LNCAP (cell line): ENCODE data around the gene ARHGEF16.

ENCODE experiments used
- TF ChIP-seq, protein P1 (sequence below): fragments of 450-650 bp; IDR thresholded peaks from 2 replicates; pipeline ENCODE4 v1.5.1; 2017; ENCODE audit warnings: mild to moderate bottlenecking

Gene ARHGEF16

GRCh38 chr1:3465935-3466321 is 11.5 kb downstream of the ARHGEF16 start:
- TF ChIP-seq, protein P1, sequence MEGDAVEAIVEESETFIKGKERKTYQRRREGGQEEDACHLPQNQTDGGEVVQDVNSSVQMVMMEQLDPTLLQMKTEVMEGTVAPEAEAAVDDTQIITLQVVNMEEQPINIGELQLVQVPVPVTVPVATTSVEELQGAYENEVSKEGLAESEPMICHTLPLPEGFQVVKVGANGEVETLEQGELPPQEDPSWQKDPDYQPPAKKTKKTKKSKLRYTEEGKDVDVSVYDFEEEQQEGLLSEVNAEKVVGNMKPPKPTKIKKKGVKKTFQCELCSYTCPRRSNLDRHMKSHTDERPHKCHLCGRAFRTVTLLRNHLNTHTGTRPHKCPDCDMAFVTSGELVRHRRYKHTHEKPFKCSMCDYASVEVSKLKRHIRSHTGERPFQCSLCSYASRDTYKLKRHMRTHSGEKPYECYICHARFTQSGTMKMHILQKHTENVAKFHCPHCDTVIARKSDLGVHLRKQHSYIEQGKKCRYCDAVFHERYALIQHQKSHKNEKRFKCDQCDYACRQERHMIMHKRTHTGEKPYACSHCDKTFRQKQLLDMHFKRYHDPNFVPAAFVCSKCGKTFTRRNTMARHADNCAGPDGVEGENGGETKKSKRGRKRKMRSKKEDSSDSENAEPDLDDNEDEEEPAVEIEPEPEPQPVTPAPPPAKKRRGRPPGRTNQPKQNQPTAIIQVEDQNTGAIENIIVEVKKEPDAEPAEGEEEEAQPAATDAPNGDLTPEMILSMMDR = no peak

DNA sequence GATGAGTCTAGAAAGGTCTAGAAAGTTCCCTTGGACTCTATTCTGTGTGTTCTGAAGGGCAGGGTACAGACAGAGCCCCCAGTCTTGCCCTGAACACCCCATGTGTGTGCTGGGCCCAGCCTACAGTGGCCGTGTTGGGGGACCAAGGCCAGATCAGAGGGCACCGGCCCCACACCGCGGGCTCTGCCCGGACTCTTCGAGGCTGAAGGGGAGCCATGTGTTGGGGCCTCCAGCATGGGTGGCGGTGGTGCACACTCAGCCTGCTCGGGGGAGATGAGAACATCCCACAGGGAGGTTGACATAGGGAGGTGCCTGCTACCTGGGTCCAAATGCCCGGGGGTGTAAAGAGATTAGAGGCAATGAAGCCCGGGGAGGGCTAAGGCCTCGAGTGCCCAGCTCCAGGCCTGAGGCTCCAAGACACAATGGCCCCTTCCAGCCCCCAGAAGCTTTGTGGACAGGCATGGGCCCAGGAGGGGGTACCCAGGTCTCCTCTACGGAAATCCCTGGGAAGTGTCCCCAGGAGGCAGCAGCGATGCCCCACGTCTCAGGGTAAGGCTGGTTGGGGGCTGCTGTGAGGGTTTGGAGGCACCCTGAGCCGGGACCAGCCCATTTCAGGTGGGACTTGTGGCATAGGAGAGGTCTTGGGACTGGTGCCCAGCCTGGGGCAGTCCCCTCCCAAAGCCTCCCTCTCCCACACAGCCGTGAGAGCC is 12.1 kb downstream of the ARHGEF16 start:
- TF ChIP-seq, protein P1 = no peak

DNA sequence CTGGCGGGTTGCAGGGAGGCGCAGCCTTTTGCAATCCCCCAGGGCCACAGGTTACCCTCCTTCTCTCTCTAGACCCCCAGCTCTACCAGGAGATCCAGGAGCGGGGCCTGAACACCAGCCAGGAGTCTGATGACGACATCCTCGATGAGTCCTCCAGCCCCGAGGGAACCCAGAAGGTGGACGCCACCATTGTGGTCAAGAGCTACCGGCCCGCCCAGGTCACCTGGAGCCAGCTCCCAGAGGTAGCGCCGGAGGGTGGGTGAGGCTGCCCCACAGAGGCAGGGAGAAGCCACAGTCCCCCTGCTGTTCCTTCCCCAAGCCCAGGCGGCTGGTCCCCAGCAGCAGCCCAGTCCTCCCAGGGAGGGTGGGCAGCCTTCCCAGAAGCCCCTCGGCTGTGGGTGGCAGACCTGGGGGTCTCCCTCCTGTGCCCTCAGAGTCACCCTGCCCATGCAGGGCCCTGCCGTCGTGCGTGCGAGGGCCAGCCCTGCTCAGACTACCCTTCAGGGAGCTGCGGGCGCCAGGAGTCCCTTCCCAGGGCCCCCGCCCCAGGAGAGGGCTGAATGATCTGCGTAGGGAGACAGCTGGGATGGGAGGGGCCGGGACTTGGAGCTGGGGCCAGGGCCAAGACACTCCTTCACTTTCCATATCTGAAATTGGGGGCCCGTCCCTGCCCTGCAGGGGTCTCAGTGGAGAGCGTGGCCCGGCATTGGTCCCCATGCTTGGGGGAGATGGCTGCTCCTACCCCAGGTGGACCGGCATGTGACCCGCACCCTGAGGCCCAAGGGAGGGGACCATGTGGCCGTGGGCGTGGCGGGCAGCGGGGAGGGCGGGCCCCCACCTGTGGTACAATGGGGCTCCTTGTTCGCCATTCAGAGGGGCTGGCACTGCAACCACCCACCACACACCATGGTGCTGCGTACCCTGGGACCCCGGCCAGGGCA is 12.9 kb downstream of the ARHGEF16 start:
- TF ChIP-seq, protein P1 = no peak

- TF ChIP-seq, protein P1 = no peak
Observed at GRCh38 chr1:3468236-3469103, 14.0 kb downstream of the ARHGEF16 start.

- TF ChIP-seq, protein P1 = no peak
Observed at GRCh38 chr1:3469104-3469848, 14.8 kb downstream of the ARHGEF16 start.

GRCh38 chr1:3469849-3470649 is 15.6 kb downstream of the ARHGEF16 start:
- TF ChIP-seq, protein P1 = no peak
